Gastrocnemius medialis (tissue), 4 donors: ENCODE results near the gene IRS1. TPM values are rescaled to one million over a fixed set of nuclear protein-coding genes. Genes with fewer than 3 reads are reported as not detected.

ENCODE experiments used
- ATAC-seq, 2 donors: fragments of 150-250 bp; one replicate each; pipeline ENCODE4 v1.9.1; 2016
- DNase-seq, 2 donors: peaks; one replicate each; pipeline ENCODE4 v3.0.0-alpha.2; 2019
- H3K27ac ChIP-seq, 4 donors: fragments of 200-600 bp; sonication (generic); 1 replicate in 1 of 4; 2 replicates in 3 of 4; pipeline ENCODE4 v1.5.1; 2016 to 2018; ENCODE audit warnings: mild to moderate bottlenecking in 2 of 4, moderate library complexity in 1 of 4
- H3K27me3 ChIP-seq, 3 donors: fragments of 200-600 bp; sonication (generic) in 2 of 3; 1 replicate in 1 of 3; 2 replicates in 2 of 3; pipeline versions ENCODE4 v1.5.1 to v1.6.0; 2016 to 2019; ENCODE audit warnings: mild to moderate bottlenecking in 1 of 3, moderate library complexity in 1 of 3
- H3K36me3 ChIP-seq, 2 donors: fragments of 200-600 bp; sonication (generic) in 1 of 2; one replicate each; pipeline ENCODE4 v1.5.1; 2017 to 2018
- H3K4me1 ChIP-seq, 2 donors: fragments of 200-600 bp; sonication (generic) in 1 of 2; one replicate each; pipeline ENCODE4 v1.5.1; 2016 to 2017; ENCODE audit warnings: mild to moderate bottlenecking in 2 of 2
- H3K4me3 ChIP-seq, 4 donors: fragments of 200-600 bp; sonication (generic) in 3 of 4; 1 replicate in 1 of 4; 2 replicates in 3 of 4; pipeline ENCODE4 v1.5.1; 2016 to 2019; ENCODE audit warnings: mild to moderate bottlenecking in 2 of 4
- H3K9me3 ChIP-seq, 3 donors: fragments of 200-600 bp; sonication (generic) in 2 of 3; 1 replicate in 1 of 3; 2 replicates in 2 of 3; pipeline ENCODE4 v1.5.1; 2016 to 2019
- CTCF ChIP-seq, 5 experiments: fragments of 450-650 bp in 3 of 5; fragments of 200-600 bp in 2 of 5; sonication (generic) in 2 of 5; IDR thresholded peaks in 4 of 5; conservative IDR thresholded peaks in 1 of 5; 1 replicate in 4 of 5; 2 replicates in 1 of 5; pipeline ENCODE4 v1.5.1; 2016 to 2019; ENCODE audit warnings: antibody characterized with exemption in 5 of 5, mild to moderate bottlenecking in 3 of 5, moderate library complexity in 3 of 5
- POLR2A ChIP-seq, 2 donors: fragments of 450-650 bp; IDR thresholded peaks; one replicate each; pipeline ENCODE4 v1.6.1; 2017; ENCODE audit warnings: antibody characterized with exemption in 2 of 2, mild to moderate bottlenecking in 2 of 2, moderate library complexity in 2 of 2
- in situ Hi-C, 4 donors: fragments of 200-750 bp; cut with MboI; loops; one replicate each; pipeline versions ENCODE4 v1.15.0 to v1.8.0; 2017; ENCODE audit warnings: low sequenced_read_pairs in 4 of 4
- intact Hi-C: fragments of 100-400 bp; cut with DNase I; formaldehyde crosslinking; loops from one replicate; pipeline ENCODE4 v1.15.1; 2023; ENCODE audit warnings: low total_unique reads
- total RNA-seq, 4 donors: library from RNA; depleted of rRNA; stranded (reverse); fragments of >200 nt; gene quantifications; one replicate each; pipeline versions ENCODE4 v1.1.0 to v1.2.3, GENCODE V29; 2016

Gene IRS1
- total RNA-seq, 4 donors from 2014 or later = 2.2 to 71.1 (median 6.3) TPM

- Histone ChIP-seq H3K27me3 (no peaks in the 10 kb centered on the region), H3K36me3 (no peaks in the 10 kb centered on the region), H3K9me3 (no peaks in the 10 kb centered on the region), H3K4me3 (no peak overlapping the region), H3K27ac (no peak overlapping the region), H3K4me1 (no peaks in the 10 kb centered on the region)
- no peak for ATAC-seq
- intact Hi-C loops (no loop called here), in situ Hi-C loops (no loop called here)
- no peak for DNase-seq
- TF ChIP-seq POLR2A (IDR thresholded peaks at IDR 0.05) (no peak), CTCF (IDR thresholded peaks at IDR 0.05 in 4 of 5, conservative IDR thresholded peaks at IDR 0.05 in 1 of 5) (no peak)
Observed at GRCh38 chr2:226701052-226701451, 98.6 kb downstream of the IRS1 start.

GRCh38 chr2:226699321-226699720 lies 100.3 kb downstream of the IRS1 start:
- Histone ChIP-seq H3K36me3 (no peaks in the 10 kb centered on the region), H3K4me1 (peaks cover 4 to 9% of the 10 kb centered on the region in 2 donors), H3K9me3 (no peaks in the 10 kb centered on the region), H3K27me3 (no peaks in the 10 kb centered on the region), H3K4me3 (no peak overlapping the region), H3K27ac (no peak overlapping the region)
- no peak for TF ChIP-seq CTCF (IDR thresholded peaks at IDR 0.05 in 4 of 5, conservative IDR thresholded peaks at IDR 0.05 in 1 of 5)
- intact Hi-C loops = no loop called here
- peak; percentile 25 to 74 for DNase-seq
- peak; percentile 65 to 71 for ATAC-seq
- in situ Hi-C loops = no loop called here

- Histone ChIP-seq H3K27me3 (no peaks in the 10 kb centered on the region), H3K9me3 (no peaks in the 10 kb centered on the region), H3K4me3 (no peak overlapping the region), H3K36me3 (no peaks in the 10 kb centered on the region), H3K4me1 (peaks cover 10 to 15% of the 10 kb centered on the region in 2 donors), H3K27ac (no peak overlapping the region)
- ATAC-seq (peak in 1 of 2 donors; percentile 60), DNase-seq (no peak)
- in situ Hi-C loops = no loop called here
- TF ChIP-seq CTCF (IDR thresholded peaks at IDR 0.05 in 4 of 5, conservative IDR thresholded peaks at IDR 0.05 in 1 of 5) = no peak
- TF ChIP-seq POLR2A (IDR thresholded peaks at IDR 0.05) = no peak
- intact Hi-C loops = no loop called here
Observed at GRCh38 chr2:226698671-226699070, 100.9 kb downstream of the IRS1 start.

- intact Hi-C loops (no loop called here), in situ Hi-C loops (no loop called here)
- ATAC-seq = no peak
- H3K27ac ChIP-seq = peak overlapping the region in 2 of 4 donors; percentile 3 to 6
- H3K27me3 ChIP-seq = no peaks in the 10 kb centered on the region
- peaks cover 40 to 41% of the 10 kb centered on the region in 2 donors for H3K4me1 ChIP-seq
- no peaks in the 10 kb centered on the region for H3K36me3 ChIP-seq
- no peaks in the 10 kb centered on the region for H3K9me3 ChIP-seq
- DNase-seq = no peak
- TF ChIP-seq POLR2A (IDR thresholded peaks at IDR 0.05) (no peak), CTCF (IDR thresholded peaks at IDR 0.05 in 4 of 5, conservative IDR thresholded peaks at IDR 0.05 in 1 of 5) (no peak)
- H3K4me3 ChIP-seq = no peak overlapping the region
Observed at GRCh38 chr2:226694586-226695284, 104.9 kb downstream of the IRS1 start.

GRCh38 chr2:226694149-226694548 lies 105.5 kb downstream of the IRS1 start:
- Histone ChIP-seq H3K27me3 (no peaks in the 10 kb centered on the region), H3K36me3 (no peaks in the 10 kb centered on the region), H3K4me3 (no peak overlapping the region), H3K27ac (peak overlapping the region in 2 of 4 donors; percentile 3 to 6), H3K9me3 (no peaks in the 10 kb centered on the region), H3K4me1 (peaks cover 41% of the 10 kb centered on the region in 2 donors)
- TF ChIP-seq CTCF (IDR thresholded peaks at IDR 0.05 in 4 of 5, conservative IDR thresholded peaks at IDR 0.05 in 1 of 5) = no peak
- no peak for TF ChIP-seq POLR2A (IDR thresholded peaks at IDR 0.05)
- DNase-seq = no peak
- in situ Hi-C loops (no loop called here), intact Hi-C loops (no loop called here)
- peak in 1 of 2 donors; percentile 26 for ATAC-seq
